ENCODE data around the gene GARNL3.

GRCh38 chr9:127303830-127304229 lies 39.3 kb downstream of the GARNL3 start:
- TF ChIP-seq CTCF (IDR thresholded peaks at IDR 0.05) (no peak), EZH2 (IDR thresholded peaks at IDR 0.05) (no peak), EZH2phosphoT487 (IDR thresholded peaks at IDR 0.05) (no peak)
